Endothelial cell of umbilical vein (primary cell): ENCODE results near the gene SHKBP1.

Experiments used
- CTCF ChIP-seq, 2 donors: IDR thresholded peaks; 1 replicate in 1 of 2; 2 replicates in 1 of 2; pipeline ENCODE4 v1.5.1; 2011; ENCODE audit warnings: low read length in 2 of 2, mild to moderate bottlenecking in 2 of 2, moderate library complexity in 2 of 2, control low read depth in 1 of 2, inconsistent platforms in 1 of 2, low read depth in 1 of 2; ENCODE audit not compliant: insufficient read depth in 1 of 2; ENCODE audit errors: extremely low read depth in 1 of 2
- EZH2 ChIP-seq: IDR thresholded peaks from 2 replicates; pipeline ENCODE4 v1.6.1; 2012; ENCODE audit warnings: borderline replicate concordance, low read depth, mild to moderate bottlenecking, moderate library complexity, low read length, inconsistent platforms; ENCODE audit not compliant: severe bottlenecking
- GATA2 ChIP-seq: IDR thresholded peaks from 2 replicates; pipeline ENCODE4 v1.7.0; 2011; ENCODE audit warnings: low read depth, mild to moderate bottlenecking, moderate library complexity, mixed read lengths, low read length; ENCODE audit not compliant: insufficient read length, insufficient read depth
- MAX ChIP-seq: IDR thresholded peaks from 2 replicates; pipeline ENCODE4 v1.6.1; 2011; ENCODE audit not compliant: insufficient read depth, insufficient read length
- POLR2A ChIP-seq: IDR thresholded peaks from 2 replicates; pipeline ENCODE4 v1.6.1; 2012; ENCODE audit warnings: low read depth, mild to moderate bottlenecking, control low read depth, low read length

GRCh38 chr19:40619333-40620160, 42.9 kb downstream of the SHKBP1 start:
- no peak for TF ChIP-seq CTCF (IDR thresholded peaks at IDR 0.05; ENCODE audit: extremely low read depth in 1 of 2, insufficient read depth in 1 of 2, low read depth in 1 of 2, low read length in 2 of 2)
- no peak for TF ChIP-seq GATA2
- TF ChIP-seq EZH2, result no peak
- no peak for TF ChIP-seq POLR2A
- no peak for TF ChIP-seq MAX
